CD4-positive, CD25-positive, alpha-beta regulatory T cell (primary cell): ENCODE results near the gene TRPV4. TPM values are rescaled to one million over a fixed set of nuclear protein-coding genes. Genes with fewer than 3 reads are reported as not detected.
A peak's percentile ranks its signal among the peaks of the same experiment; 100 is the strongest.

Experiments
- ATAC-seq, 2 donors: fragments of 150-1000 bp; cut with Tn5 transposase; one replicate each; pipeline ENCODE4 v1.10.0; 2021; ENCODE audit warnings: low read depth in 2 of 2, moderate number of reproducible peaks in 2 of 2, moderate library complexity in 1 of 2
- DNase-seq, 3 donors: peaks; one replicate each; pipeline versions ENCODE4 v3.0.0 to v3.0.0-alpha.2; 2012 to 2022; ENCODE audit warnings: mixed read lengths in 1 of 3
- H3K27ac ChIP-seq: one replicate; pipeline ENCODE4 v1.7.0; 2013; ENCODE audit warnings: mild to moderate bottlenecking, low read length; ENCODE audit not compliant: insufficient read depth, poor library complexity, severe bottlenecking
- H3K27me3 ChIP-seq: one replicate; pipeline ENCODE4 v1.7.0; 2013; ENCODE audit warnings: low read length; ENCODE audit not compliant: control insufficient read depth, insufficient read depth
- H3K36me3 ChIP-seq: one replicate; pipeline ENCODE4 v1.7.0; 2013; ENCODE audit warnings: mild to moderate bottlenecking, low read length, moderate library complexity; ENCODE audit not compliant: control insufficient read depth, insufficient read depth
- H3K4me1 ChIP-seq: 2 replicates; pipeline ENCODE4 v1.7.0; 2013; ENCODE audit warnings: mild to moderate bottlenecking, low read length; ENCODE audit not compliant: insufficient read depth, control insufficient read depth, poor library complexity, severe bottlenecking
- H3K4me3 ChIP-seq: one replicate; pipeline ENCODE4 v1.7.0; 2013; ENCODE audit warnings: low read depth, mild to moderate bottlenecking, low read length, moderate library complexity
- H3K9me3 ChIP-seq, 2 experiments: 1 replicate in 1 of 2; 2 replicates in 1 of 2; pipeline ENCODE4 v1.7.0; 2013; ENCODE audit warnings: low read length in 2 of 2, mild to moderate bottlenecking in 1 of 2, moderate library complexity in 1 of 2; ENCODE audit not compliant: control insufficient read depth in 2 of 2
- H3K27ac Mint-ChIP-seq, 3 donors: one replicate each; pipeline ENCODE4 v1.8.0; 2020 to 2022; ENCODE audit warnings: mild to moderate bottlenecking in 3 of 3, mixed read lengths in 3 of 3, moderate library complexity in 2 of 3
- H3K27me3 Mint-ChIP-seq: one replicate; pipeline ENCODE4 v1.8.0; 2022; ENCODE audit warnings: mild to moderate bottlenecking, mixed read lengths
- H3K36me3 Mint-ChIP-seq: one replicate; pipeline ENCODE4 v1.8.0; 2020; ENCODE audit warnings: mixed read lengths
- H3K4me1 Mint-ChIP-seq, 4 donors: one replicate each; pipeline ENCODE4 v1.8.0; 2020 to 2022; ENCODE audit warnings: mixed read lengths in 4 of 4, mild to moderate bottlenecking in 1 of 4
- H3K4me3 Mint-ChIP-seq, 4 donors: one replicate each; pipeline ENCODE4 v1.8.0; 2020 to 2022; ENCODE audit warnings: mild to moderate bottlenecking in 4 of 4, mixed read lengths in 4 of 4, moderate library complexity in 3 of 4
- H3K9me3 Mint-ChIP-seq, 7 donors: one replicate each; pipeline ENCODE4 v1.8.0; 2020 to 2022; ENCODE audit warnings: mixed read lengths in 7 of 7, mild to moderate bottlenecking in 3 of 7, moderate library complexity in 2 of 7
- polyA plus RNA-seq, 4 donors: library from polyadenylated mRNA; unstranded; fragments of 300-500 nt; fragmentation: Illumina TruSeq; gene quantifications; one replicate each; pipeline ENCODE4 v1.2.3, GENCODE V29; 2021
- total RNA-seq: library from RNA; stranded (reverse); gene quantifications from one replicate; pipeline ENCODE4 v1.2.3, GENCODE V29; 2022

Gene TRPV4
- total and polyA plus RNA-seq, 5 donors from 2014 or later = not detected

DNA sequence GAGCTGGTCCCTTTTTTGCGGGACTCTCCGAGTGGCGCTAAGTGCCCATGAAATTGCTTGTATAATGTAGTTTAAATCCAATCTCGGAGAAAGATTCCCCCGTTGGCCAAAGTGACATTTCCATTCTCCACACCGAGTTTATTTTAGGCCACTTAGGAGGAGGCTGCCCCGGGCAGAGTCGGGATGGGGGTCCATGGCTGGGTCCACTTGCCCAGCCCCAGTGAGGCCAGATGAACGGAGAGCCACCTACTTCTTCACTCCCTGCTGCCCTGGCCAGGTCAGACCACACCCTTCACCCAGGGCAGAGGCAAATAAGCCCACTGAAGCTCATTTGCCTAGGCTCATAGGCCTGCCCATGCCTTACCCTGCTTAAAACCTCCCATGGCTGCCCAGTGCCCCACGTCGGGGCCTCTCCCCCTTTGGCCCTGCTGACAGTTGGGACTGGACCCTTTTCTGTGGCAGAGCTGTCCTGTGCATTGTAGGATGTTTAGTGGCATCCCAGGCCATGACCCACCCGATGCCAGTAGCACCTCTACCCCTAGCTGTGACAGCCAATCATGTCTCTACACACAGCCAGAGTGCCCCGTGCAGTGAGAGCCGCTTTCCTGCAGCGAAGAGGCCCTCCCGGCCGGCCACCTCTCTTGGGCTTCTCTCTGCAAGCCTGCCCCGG lies 68.3 kb downstream of the TRPV4 start:
- no peak overlapping the region for H3K4me3 Mint-ChIP-seq
- no peak overlapping the region for H3K27ac ChIP-seq
- ATAC-seq = no peak
- H3K4me1 ChIP-seq = no peaks in the 10 kb centered on the region
- peaks cover 0 to 4% (median 0%) of the 10 kb centered on the region in 7 donors for H3K9me3 Mint-ChIP-seq
- no peaks in the 10 kb centered on the region for H3K36me3 ChIP-seq
- DNase-seq = no peak
- no peaks in the 10 kb centered on the region for H3K36me3 Mint-ChIP-seq
- no peak overlapping the region for H3K27ac Mint-ChIP-seq
- H3K9me3 ChIP-seq = no peaks in the 10 kb centered on the region
- H3K4me1 Mint-ChIP-seq = no peaks in the 10 kb centered on the region
- no peaks in the 10 kb centered on the region for H3K27me3 ChIP-seq
- no peaks in the 10 kb centered on the region for H3K27me3 Mint-ChIP-seq
- no peak overlapping the region for H3K4me3 ChIP-seq

DNA sequence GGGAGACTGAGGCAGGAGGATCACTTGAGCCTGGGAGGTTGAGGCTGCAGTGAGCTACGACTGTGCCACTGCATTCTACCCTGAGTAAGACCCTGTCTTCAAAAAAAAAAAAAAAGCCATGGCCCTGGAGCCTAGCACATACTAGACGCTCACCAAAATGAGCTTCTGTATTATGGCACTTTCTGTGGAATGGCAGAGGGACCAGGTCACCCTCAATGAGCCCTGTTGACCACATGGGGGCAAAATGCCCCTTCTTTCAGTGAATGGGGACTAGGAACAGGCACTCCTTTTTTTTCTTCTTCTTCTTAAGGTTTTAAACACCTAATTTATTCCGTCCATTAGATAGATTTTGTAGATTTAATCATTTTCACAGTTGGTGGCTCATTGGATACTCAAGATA lies 69.1 kb downstream of the TRPV4 start:
- no peaks in the 10 kb centered on the region for H3K4me1 ChIP-seq

DNA sequence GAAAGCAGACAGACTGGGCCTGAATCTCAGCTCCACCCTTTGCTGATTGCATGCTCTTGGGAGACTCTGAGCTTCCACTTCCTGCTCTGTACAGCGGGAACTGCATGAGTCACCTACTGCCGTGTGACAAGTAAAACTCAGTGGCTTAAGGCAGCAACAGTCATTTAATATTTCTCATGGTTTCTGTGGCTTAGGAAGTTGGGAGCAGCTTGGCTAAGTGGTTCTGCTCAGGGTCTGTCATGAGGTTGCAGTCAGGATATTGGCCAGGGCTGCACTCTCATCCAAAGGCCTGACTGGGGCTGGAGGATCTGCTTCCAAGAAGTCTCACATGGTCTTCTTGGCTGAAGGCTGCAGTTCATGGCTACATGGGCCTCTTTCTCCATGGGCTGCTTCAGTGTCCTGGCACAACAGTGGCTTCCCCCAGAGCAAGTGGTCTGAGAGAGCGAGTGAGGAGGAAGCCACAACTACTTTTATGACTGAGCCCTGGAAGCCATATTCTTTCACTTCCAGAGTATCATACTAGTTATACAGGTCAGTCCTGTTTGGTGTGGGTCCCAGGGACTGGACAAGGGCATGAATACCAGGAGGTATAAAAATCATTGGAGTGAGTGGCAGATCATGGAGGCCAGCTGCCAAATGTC lies 69.9 kb downstream of the TRPV4 start:
- H3K4me1 Mint-ChIP-seq = no peaks in the 10 kb centered on the region
- H3K9me3 Mint-ChIP-seq = peaks cover 0 to 4% (median 0%) of the 10 kb centered on the region in 7 donors
- no peaks in the 10 kb centered on the region for H3K27me3 Mint-ChIP-seq
- H3K27me3 ChIP-seq = no peaks in the 10 kb centered on the region
- no peaks in the 10 kb centered on the region for H3K9me3 ChIP-seq
- DNase-seq (peak in 1 of 3 donors; percentile 39), ATAC-seq (peak in 1 of 2 donors; percentile 55)
- no peak overlapping the region for H3K4me3 ChIP-seq
- H3K27ac Mint-ChIP-seq = no peak overlapping the region
- no peak overlapping the region for H3K4me3 Mint-ChIP-seq
- H3K36me3 Mint-ChIP-seq = no peaks in the 10 kb centered on the region
- no peak overlapping the region for H3K27ac ChIP-seq
- H3K4me1 ChIP-seq = no peaks in the 10 kb centered on the region
- no peaks in the 10 kb centered on the region for H3K36me3 ChIP-seq

More for the DNA sequence above, 69.1 kb downstream of the TRPV4 start:
- DNase-seq (no peak), ATAC-seq (no peak)
- Histone ChIP-seq H3K27ac (no peak overlapping the region), H3K27me3 (no peaks in the 10 kb centered on the region), H3K36me3 (no peaks in the 10 kb centered on the region), H3K9me3 (no peaks in the 10 kb centered on the region), H3K4me3 (no peak overlapping the region)
- Mint-ChIP-seq H3K4me3 (no peak overlapping the region), H3K36me3 (no peaks in the 10 kb centered on the region), H3K27me3 (no peaks in the 10 kb centered on the region), H3K27ac (no peak overlapping the region), H3K4me1 (no peaks in the 10 kb centered on the region), H3K9me3 (peaks cover 0 to 4% (median 0%) of the 10 kb centered on the region in 7 donors)

DNA sequence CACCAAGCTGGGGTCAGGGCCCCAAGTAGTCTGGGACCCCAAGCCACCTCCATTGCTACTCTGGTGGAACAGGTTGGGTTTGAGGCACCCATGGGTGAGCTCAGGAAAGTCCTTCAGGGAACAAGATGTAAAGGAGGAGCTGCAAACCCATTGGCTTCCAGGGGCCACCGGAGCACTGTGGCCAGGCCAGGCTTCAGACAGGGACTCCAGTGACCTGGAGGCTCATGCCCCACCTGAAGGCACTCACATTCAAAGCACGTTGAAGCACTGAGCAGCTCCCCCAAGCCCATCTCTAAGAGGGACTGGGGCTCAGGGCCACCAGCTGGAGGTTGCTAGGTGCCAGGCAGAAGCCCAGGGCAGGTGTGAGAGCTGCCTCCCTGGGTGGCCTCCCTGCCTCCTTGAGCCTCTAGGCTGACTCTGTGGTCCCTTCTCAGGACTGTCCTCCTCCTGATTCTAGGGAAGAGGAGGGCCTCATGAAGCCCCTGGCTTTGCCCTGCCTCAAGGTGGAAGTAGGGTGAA lies 70.5 kb downstream of the TRPV4 start:
- H3K4me1 ChIP-seq = no peaks in the 10 kb centered on the region
- Mint-ChIP-seq H3K27ac (no peak overlapping the region), H3K27me3 (no peaks in the 10 kb centered on the region), H3K4me1 (no peaks in the 10 kb centered on the region), H3K9me3 (peaks cover 0 to 4% (median 0%) of the 10 kb centered on the region in 7 donors), H3K4me3 (no peak overlapping the region), H3K36me3 (no peaks in the 10 kb centered on the region)
- no peak for DNase-seq
- no peak overlapping the region for H3K27ac ChIP-seq
- no peak overlapping the region for H3K4me3 ChIP-seq
- no peak for ATAC-seq
- H3K36me3 ChIP-seq = no peaks in the 10 kb centered on the region
- no peaks in the 10 kb centered on the region for H3K27me3 ChIP-seq
- H3K9me3 ChIP-seq = no peaks in the 10 kb centered on the region

- peaks cover 0 to 4% (median 0%) of the 10 kb centered on the region in 7 donors for H3K9me3 Mint-ChIP-seq
- H3K27ac Mint-ChIP-seq = no peak overlapping the region
- Histone ChIP-seq H3K27me3 (no peaks in the 10 kb centered on the region), H3K9me3 (peaks cover 0 to 1% of the 10 kb centered on the region in 2 experiments), H3K4me1 (no peaks in the 10 kb centered on the region), H3K4me3 (no peak overlapping the region), H3K27ac (no peak overlapping the region), H3K36me3 (no peaks in the 10 kb centered on the region)
- no peaks in the 10 kb centered on the region for H3K36me3 Mint-ChIP-seq
- no peak overlapping the region for H3K4me3 Mint-ChIP-seq
- no peaks in the 10 kb centered on the region for H3K4me1 Mint-ChIP-seq
- ATAC-seq (no peak), DNase-seq (no peak)
- peaks cover 2% of the 10 kb centered on the region for H3K27me3 Mint-ChIP-seq
Observed at GRCh38 chr12:109762071-109762672, 71.0 kb downstream of the TRPV4 start.

DNA sequence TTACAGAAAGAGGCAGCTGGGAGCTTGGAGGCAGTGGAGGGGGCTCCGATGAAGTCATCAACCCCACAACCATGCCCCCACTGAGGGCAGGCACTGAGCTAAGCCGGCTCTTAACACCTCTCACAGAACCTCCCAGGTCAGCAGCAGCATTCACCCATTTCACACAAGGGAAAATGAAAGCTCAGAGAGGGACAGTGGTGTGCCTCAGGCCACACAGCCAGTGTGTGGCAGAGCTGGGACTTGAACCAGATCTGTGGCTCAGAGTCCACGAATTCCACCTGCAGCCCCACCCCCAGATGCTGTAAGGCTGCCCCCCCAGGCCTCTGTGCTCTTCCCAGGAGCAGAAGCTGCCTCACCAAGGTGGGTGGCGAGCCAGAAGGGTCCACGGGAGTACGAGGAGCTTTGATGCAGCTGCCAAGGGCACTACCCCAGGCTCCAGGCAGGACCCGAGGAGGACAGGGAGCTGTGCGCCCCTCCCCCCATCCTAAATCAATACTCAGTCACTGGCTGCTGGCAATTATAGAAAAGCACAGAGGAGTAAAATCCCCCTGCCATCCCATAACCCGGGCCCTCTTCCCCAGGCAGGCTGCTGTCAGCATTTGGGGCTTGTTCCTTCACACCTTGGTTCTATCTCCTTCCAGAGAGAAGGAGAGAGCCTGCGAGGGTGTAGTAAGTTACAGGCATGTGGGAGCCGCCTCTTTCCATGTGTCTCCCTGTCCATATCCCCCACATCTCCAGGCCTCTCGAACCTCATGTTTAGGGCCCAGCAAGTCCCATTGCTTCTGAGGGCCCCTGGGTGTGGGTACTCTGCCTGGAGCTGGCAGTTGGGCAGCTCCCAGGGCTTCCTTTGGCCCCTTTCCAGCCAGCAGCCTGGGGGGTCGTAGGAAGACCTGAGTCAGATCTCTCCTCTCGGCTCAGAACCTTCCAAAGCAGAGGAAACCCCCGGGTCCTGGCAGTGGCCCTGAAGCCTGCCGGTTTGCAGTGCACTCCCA lies 72.0 kb downstream of the TRPV4 start:
- H3K27ac ChIP-seq = no peak overlapping the region
- no peak for ATAC-seq
- no peaks in the 10 kb centered on the region for H3K36me3 ChIP-seq
- H3K36me3 Mint-ChIP-seq = no peaks in the 10 kb centered on the region
- no peak for DNase-seq
- no peak overlapping the region for H3K27ac Mint-ChIP-seq
- H3K27me3 ChIP-seq = no peaks in the 10 kb centered on the region
- H3K4me3 ChIP-seq = no peak overlapping the region
- no peaks in the 10 kb centered on the region for H3K4me1 ChIP-seq
- H3K9me3 ChIP-seq = peaks cover 5 to 11% of the 10 kb centered on the region in 2 experiments
- peaks cover 5% of the 10 kb centered on the region for H3K27me3 Mint-ChIP-seq
- no peak overlapping the region for H3K4me3 Mint-ChIP-seq
- no peaks in the 10 kb centered on the region for H3K4me1 Mint-ChIP-seq
- H3K9me3 Mint-ChIP-seq = peaks cover 0 to 13% (median 8%) of the 10 kb centered on the region in 7 donors
